GM18502 (cell line): ENCODE data around the gene DCK.
"Not testable (repeated sequence)": the region's sequence is repeated elsewhere in the genome, so short reads cannot be mapped to it uniquely, and the experiment has no call there.

ENCODE experiments used
- ATAC-seq: cut with Tn5 transposase; IDR thresholded peaks from one replicate; pipeline ENCODE4 v1.9.1; 2021; ENCODE audit warnings: mild to moderate bottlenecking; ENCODE audit not compliant: unreplicated experiment, poor library complexity

The DCK gene

GRCh38 chr4:71053613-71054012 lies 60.2 kb downstream of the DCK start:
- not testable (repeated sequence) for ATAC-seq

GRCh38 chr4:71059573-71059972 lies 66.1 kb downstream of the DCK start:
- not testable (repeated sequence) for ATAC-seq

- ATAC-seq: no peak
These were observed 69.0 kb downstream of the DCK start for GRCh38 chr4:71062436-71062835.

- no peak for ATAC-seq
These were observed 70.3 kb downstream of the DCK start for GRCh38 chr4:71063711-71064110.

GRCh38 chr4:71064521-71064920 lies 71.1 kb downstream of the DCK start:
- no peak for ATAC-seq

DNA sequence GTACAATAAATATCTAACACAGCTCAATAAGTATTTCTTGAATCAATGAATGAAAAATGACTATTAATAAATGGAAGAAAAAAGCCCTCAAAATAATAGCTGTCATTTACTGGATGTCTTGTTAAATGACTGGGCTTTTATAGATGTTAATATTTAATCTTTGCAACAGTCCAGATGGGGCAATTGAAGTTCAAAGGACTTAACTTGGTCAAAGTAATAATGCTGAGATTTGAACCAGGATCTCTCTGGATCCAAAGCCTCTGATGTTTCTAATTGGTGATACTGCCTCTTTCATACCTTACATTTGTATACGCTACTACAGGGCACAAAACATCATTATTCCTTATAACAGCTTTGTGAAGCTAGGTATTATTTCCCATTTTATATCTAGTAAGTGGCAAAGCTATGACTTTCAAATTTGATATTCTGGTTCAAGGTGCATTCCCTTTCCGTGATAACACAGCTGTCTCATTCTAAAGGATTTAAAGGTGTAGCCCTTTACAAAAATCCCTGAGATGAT lies 72.6 kb downstream of the DCK start:
- no peak for ATAC-seq

GRCh38 chr4:71066737-71067716 lies 73.6 kb downstream of the DCK start:
- ATAC-seq: no peak

- ATAC-seq: no peak
These were observed 75.6 kb downstream of the DCK start for GRCh38 chr4:71069063-71069462.

DNA sequence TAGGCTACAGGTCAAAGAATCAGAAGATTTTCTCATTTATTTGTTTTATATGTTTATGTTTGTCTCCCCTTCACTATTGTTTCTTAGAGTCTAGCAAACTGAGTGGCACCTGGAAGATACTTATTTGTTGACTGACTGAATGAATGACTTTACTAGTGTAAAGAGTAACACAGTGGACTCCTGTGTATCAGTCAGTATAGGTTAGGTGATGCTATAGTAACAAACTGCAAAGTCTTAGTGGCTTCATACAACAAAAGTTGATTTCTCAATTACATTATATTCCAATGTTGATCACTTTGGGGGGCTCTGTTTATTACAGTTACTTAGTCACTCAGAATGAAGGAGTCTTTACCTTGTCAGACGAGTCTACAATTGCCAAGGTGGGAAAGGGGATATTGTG lies 76.6 kb downstream of the DCK start:
- no peak for ATAC-seq

DNA sequence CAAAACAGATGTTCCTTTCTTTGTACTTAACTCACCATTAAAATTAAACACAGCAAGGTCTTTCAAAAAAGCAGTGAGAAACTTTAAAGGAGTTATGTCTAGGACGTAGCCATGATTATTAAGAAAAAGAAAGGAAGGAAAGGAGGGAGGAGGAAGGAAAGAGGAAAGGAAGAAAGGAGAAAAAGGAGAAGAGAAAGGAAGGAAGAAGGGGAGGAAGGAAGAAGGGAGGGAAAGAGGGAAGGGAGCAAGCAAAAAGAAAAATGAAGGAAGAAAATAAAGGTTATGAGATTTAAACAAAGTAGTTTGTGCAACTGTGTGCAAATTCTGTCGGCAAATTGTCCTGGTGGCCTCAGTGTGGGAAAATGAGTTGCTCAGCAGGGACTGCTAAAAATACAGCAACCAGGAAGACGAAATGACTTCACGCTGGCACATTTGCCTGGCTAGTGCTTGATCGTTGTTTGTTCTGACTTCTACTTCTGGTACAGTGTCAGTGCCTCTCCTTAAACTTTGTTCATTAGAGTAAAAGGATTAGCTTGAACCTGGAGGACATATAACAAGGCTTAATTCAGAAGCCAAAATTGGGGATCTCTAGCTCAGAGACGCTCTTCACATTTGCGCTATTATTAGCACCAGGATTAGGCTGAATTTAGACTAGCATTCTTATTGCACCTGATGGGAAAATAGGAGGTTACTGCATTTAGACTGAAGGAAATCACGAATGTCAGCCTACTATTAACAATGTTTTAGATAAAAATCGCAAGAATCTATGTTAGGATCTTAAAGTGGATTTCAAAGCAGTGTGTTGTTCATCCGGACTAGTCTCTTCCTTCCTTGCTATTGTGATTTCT lies 81.2 kb downstream of the DCK start:
- no peak for ATAC-seq
